ENCODE data around the gene RBM34.

DNA sequence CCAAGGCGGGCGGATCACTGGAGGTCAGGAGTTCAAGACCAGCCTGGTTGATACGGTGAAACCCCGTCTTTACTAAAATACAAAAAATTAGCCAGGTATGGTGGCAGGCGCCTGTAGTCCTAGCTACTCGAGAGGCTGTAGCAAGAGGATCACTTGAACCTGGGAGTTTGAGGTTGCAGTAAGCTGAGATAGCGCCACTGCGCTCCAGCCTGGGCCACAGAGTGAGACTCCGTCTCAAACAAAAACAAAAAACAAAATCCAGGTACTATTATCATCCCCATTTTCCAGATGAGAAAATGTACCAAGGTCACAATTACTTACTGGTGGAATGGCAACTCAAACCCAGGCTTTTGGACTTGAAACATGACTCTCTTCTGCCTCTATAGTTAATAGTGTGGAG lies 36.9 kb downstream of the RBM34 start:
- TF ChIP-seq, protein P1, sequence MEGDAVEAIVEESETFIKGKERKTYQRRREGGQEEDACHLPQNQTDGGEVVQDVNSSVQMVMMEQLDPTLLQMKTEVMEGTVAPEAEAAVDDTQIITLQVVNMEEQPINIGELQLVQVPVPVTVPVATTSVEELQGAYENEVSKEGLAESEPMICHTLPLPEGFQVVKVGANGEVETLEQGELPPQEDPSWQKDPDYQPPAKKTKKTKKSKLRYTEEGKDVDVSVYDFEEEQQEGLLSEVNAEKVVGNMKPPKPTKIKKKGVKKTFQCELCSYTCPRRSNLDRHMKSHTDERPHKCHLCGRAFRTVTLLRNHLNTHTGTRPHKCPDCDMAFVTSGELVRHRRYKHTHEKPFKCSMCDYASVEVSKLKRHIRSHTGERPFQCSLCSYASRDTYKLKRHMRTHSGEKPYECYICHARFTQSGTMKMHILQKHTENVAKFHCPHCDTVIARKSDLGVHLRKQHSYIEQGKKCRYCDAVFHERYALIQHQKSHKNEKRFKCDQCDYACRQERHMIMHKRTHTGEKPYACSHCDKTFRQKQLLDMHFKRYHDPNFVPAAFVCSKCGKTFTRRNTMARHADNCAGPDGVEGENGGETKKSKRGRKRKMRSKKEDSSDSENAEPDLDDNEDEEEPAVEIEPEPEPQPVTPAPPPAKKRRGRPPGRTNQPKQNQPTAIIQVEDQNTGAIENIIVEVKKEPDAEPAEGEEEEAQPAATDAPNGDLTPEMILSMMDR (conservative IDR thresholded peaks at IDR 0.05): no peak
- TF ChIP-seq ZFX (IDR thresholded peaks at IDR 0.05): no peak

All from C4-2B (cell line).